ENCODE results near the gene DNAL4. TPM values are rescaled to one million over a fixed set of nuclear protein-coding genes. Genes with fewer than 3 reads are reported as not detected.

The DNAL4 gene
- total RNA-seq, 1 donor from 2014 or later = 7.6 TPM

DNA sequence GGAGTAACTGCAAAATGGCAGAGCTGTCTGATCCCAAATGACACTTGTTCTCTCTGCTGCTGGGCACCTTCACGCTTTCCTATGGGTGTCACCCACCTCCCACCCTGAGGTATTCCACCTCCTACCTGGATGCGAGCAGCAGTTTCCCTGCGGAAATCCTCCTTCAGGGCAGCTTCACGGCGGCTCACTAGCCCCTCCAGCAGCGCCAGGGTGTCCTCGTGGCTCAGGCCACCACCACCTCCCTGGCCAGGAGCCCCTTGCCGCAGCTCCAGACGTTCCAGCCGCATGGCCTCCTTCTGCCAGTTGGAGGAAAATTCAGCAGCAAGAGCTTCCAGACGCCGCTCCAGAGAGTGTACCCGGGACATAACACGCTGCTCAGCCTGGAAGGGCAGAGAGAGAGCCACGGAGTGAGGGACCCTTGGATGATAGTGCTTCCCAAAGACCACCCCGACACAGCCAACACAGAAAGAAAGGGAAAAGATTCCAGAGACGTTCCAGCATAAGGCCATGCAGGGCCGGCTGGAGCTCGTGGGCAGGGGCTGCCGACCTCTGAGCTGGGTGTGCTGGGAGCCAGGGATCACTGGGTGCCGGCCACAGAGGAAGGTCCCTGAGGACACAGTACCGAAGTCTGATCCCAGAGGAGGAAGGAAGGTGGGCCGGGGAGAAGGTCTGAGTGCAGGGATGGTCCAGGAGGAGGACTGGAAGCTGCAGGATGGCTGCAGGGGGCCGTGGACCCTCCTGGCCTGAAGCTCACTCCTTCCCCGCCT is 51.6 kb downstream of the DNAL4 start:
- intact Hi-C loops (cut with micrococcal nuclease) = no loop called here

DNA sequence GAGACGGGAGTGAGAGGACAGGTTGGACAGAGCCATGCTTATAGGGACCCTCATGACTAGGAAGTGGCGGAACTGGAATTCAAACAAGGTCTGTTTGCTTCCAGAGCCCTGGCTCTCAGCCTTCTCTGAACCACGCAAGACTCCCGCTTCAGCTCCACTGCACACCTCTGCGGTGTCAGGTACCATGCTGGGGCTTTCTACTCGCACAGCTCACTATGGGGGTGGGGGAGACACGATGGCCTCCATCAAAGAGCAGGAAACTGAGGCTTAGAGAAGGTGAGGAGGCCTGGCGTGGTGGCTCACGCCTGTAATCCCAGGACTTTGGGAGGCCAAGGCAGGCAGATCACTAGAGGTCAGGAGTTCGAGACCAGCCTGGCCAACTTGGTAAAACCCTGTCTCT is 52.4 kb downstream of the DNAL4 start:
- intact Hi-C loops (cut with micrococcal nuclease) = no loop called here

DNA sequence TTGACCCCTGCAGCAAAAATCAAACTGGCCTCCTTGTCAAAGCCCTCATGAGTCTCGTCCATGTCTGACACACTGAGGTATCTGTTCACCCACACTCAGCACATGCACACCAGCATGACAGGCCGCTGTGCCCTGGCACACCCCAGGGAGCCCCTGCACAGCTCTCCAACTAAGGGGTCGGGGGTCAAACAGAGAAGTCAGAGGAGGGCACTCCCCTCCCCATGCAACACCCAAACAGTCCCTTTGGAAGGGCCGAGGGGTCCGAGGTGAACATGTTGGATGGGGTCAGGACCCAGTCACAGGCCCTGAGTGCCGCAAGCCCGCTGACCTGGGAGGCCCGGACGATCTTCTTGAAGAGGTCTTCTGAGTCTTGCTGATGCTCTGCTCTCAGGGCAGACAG is 52.8 kb downstream of the DNAL4 start:
- intact Hi-C loops (cut with micrococcal nuclease) = no loop called here

DNA sequence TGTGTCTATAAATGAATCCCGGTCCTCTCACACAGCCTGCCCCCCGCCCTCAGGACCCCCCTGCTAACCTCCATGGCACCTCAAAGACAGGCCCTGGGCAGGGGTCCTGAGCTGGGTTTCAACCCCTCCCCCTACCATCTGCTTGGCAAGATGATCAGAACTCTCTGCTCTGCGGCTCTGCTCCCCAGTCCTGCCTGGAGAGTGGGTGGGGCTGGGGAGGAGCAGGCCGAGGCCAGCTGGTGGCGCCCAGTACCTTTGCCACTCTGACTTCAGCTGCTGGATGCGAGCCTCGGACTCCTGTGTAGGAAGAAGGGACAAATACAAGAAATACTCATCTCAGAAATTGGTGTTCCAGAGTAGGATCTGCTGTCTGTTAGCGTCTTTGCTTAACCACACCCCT is 53.2 kb downstream of the DNAL4 start:
- intact Hi-C loops (cut with micrococcal nuclease) = no loop called here

DNA sequence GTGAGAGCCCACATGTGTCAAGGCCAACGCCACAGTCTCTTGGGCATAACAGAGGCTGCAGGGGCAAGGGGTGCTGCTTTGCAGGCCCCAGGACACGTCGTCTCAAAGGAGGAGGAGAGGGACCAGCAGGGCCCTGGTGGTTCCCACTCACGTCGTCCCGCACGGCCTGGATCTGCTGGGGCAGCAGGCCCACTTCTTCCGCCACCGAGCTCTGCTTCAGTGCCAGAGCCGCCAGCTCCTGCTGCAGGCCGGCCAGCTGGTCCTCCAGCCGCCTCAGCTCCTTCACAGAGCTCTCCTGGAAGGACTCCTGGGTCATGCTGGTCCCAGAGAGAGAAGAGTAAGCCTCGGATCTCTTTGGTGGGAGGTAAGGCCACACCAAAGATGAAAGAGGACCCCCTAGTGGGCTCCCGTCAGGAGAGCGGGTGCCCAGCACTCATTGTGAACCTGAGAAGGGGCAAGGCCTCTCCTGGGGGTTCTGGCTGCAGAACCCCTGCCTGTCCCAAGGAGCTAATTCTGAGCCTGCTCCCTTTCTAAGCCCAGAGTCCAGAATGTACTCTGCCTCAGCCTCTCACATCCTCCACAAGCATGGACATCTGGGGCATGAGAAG is 53.7 kb downstream of the DNAL4 start:
- intact Hi-C loops (cut with micrococcal nuclease) = no loop called here

DNA sequence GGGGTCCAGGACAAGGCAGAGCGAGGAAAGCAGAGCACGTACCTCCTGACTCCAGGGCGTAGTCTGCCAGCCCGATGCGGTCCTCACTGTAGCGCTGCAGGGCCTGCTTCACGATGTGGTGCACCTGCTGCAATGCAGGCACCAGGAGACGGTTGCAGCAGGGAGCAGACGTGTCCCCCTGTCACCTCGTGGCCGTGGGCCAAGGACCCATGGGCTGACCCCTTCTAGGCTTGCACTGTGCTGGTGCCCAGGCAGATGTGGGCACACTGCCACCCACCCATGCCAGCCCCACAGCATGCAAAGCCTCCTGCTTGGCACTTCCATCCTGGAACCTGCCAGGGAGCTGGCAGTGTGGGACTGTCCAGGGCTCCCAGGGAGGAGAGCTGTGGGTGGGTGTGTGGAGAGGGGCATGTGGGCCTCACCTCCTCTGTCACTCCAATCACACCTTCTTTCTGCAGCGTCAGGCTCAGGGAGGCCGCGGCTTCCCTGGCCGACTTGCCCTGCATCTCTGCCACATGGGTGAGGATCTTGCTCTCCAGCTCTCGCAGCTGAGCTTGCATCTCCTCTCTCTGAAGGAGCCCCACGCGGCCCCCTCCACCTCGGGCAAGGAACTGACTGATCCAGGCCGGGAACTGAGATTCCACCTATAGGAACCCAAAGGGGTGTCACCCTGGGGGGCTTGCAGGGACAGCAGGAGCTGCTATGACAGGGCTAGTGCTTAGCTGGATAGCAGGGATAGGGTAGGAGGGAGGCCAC is 54.5 kb downstream of the DNAL4 start:
- intact Hi-C loops (cut with micrococcal nuclease) = no loop called here

DNA sequence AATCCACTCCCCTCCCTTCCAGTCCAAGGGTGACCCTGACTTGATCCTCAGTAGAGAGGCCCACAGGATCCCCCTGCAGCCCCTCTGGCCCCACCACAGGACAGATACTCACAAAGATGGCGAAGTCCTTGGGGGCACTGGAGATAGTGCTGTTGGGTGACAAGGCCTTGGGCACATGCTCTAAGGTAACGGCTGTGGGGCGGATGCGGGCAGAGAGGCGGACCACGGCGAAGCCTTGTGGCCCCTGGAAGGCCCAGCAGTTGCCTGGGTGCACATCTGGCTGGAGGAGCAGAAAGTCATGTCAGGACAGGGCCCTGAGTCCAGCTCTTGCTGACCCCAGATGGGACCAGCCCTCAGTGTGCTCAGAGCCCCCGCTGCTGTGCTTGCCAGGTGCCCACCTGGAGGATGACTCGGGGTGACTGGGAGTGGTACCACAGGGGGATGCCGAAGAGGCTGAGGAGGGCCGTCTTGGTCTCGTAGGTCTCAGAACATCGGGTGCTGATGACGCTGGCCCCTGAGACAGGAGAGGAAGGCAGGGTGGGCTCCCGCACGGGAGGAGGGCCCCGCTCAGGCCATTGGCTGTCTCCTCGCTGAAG is 55.4 kb downstream of the DNAL4 start:
- intact Hi-C loops (cut with micrococcal nuclease) = no loop called here

DNA sequence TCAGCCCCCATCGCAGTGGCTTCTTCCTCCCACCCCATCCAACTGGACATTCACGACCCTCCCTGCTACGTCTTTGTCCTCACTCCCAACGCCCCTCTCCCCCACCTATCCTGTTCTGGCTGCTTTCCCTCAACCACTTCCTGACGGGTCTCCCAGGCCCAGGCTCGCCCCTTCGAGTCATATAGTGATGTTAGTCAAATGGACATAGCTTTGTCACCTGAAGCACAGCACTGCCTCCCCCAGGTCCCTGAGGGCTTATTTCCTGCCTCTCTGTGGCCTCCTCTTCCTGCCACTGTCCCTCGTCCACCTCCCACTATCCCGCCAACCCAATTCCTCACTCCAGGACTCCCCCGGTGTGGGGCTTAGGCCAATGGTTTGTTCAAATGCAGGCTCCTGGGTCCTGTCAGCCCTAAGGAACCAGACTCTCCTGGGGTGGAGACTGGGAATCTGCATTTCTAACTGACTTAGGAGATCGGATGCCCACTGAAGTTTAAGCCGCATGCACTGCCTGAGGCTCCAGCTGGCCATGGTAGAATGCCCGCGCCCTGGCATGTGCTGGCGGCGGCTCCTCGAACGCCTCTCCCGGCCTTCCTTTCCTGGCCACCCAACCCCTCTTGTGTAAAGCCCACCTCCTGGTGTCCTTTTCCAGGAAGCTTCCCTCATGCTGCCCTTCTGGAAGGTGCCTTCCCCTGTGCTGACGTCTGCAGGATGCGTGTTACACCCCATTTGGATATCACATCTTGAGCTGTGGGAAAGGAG is 56.5 kb downstream of the DNAL4 start:
- intact Hi-C loops (cut with micrococcal nuclease) = no loop called here

DNA sequence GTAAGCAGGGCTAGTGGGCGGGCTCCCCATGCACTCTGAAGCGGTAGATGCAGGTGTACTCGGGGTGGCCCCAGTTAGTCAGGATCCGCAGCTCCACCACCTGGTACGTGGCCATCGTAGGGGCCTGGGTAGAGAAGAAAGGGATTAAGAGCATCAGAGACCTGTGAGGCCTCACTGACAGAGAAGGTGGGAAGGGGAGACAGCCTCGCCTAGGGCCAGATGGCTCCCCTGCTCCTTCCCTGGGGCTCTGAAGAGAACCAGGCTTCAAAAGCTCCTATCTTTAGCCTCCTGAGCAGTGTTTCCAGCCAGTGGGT is 57.7 kb downstream of the DNAL4 start:
- intact Hi-C loops (cut with micrococcal nuclease) = no loop called here

DNA sequence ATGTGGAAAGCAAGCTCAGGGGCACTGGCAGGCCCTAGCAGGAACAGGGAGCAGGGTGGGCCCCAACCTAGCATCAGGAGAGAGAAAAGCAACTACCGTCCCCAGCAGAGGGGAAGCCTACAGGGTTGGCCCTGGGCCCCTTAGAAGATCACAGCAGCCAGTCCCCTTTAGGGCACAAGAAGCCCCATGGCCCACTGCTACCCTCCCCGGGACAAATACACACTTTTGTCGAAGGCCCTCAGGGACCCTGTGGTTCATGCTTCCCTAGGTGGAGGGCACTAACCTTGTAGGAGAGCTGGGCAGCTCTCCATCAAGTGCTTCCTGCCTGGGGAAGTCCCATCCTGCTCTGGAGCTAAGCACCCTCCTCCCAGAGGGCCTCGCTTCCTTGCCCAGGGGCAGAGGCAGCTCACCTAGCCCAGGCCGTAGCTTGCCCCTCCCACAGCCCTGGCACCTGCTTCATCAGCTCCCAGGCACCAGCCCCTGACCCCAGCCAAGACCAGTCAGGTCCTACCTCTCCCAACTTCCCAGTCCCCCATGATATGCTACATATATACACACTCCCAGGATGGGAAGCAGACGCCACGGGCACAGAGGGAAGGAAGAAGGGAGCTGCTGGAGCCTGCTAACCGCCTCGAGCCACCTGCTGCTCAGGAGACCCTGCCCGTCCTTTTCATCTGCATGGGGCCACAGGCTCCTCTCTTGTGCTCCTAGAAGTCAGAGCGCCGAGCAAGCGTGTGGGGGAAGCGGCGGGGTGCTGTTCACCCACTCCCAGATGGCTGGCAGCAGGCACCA is 58.3 kb downstream of the DNAL4 start:
- intact Hi-C loops (cut with micrococcal nuclease) = loop anchor here (2.0 kb wide), 1 partner anchor 15 kb away; no protein-coding TSS in a partner anchor

DNA sequence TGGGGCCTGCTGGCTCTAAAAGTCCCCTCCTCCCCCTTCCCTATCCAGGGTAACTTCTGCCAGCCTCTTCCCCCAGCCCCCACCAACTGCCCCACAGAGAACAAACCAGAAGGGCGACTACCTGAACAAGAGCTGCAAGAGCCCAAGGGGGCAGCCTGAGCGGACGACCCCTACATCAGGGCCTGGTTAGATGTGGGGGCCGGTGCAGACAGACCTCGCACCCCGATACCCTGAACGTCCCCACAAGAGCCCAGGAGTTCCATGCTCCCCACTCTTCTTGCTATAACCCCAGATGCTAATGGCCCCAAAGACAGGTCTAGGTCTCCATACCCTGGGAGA is 58.8 kb downstream of the DNAL4 start:
- intact Hi-C loops (cut with micrococcal nuclease) = loop anchor here (2.0 kb wide), 1 partner anchor 16 kb away; no protein-coding TSS in a partner anchor

DNA sequence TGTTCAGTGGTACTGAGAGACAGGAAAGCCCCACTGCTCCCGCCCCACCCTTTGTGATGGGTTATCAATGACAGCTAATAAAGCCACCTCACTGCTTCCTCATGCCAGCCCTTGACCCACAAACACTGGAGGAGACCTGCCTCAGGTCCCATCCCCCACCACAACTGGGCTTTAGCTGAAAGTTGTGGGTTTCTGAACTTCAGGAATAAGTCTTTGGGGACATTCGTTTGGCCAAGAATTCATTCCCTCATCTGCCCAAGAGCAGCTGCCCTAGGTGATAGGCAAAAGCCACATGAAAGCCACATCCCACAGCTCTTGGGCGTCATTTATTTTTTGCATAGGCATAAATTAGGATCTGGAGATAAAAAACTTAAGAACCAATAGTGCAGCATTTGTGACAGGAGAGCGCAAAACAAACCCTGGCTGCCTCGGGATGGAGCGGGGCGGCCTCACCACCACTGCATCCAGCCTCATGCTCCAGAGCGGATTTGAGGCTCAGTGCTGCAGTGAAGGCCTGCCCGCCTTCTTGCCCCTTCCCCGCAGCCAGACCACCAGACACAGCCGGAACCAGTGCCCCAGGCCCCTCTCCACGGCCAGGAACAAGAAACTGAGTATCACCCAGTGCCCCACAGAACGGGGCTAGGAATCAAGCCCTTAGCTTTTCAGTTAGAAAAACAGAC is 59.4 kb downstream of the DNAL4 start:
- intact Hi-C loops (cut with micrococcal nuclease) = loop anchor here (2.0 kb wide), 1 partner anchor 16 kb away; no protein-coding TSS in a partner anchor

DNA sequence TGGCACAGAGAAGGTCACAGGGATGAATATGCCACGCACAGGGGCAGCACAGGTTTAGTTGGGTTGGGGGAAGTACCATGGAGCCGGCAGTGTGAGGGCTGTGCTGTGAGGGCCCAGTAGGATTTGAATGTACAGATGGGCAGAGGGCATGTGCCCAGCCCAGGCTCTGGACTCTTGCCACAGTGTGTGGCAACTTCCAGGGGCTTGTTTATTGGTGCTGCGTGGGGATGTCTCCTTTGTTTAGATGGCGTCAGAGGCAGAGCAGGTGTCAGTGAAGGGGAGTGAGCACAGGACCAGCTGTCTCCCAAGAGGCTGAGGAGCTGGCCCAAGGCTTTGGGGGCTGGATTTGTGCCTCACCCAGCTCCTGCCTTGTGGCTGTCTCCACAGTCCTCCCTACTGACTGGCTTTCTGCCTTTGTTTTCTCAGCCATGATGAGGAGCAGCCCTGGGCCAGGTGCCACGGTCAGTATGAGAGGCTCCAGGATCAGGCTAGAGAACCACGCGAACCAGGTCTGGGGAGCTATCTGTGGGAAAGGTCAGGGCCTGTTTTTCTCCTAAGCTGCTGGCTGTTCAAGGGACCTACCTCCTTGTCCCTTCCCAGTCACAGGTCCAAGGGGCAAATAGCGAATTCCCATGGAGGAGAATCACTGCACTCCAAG is 60.1 kb downstream of the DNAL4 start:
- intact Hi-C loops (cut with micrococcal nuclease) = loop anchor here (2.0 kb wide), 1 partner anchor 17 kb away; no protein-coding TSS in a partner anchor

DNA sequence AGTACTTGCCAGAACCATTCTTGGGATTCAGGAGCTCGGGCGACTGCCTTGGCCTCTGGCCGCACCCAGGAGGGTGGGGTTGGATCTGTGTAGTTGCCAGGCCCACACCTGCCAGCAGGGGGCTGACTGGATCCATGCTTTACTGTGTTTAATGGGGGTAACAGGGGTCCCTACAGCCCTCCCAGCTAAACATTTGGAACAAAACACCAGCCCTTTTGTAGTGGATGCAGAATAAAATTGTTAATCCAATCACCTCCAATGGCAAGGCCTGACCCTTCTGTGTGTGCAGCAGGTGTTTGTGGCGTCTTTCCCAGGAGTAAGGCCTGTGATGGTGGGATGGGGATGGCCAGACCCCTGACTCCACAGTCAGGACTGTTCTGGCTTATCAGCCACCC is 60.6 kb downstream of the DNAL4 start:
- intact Hi-C loops (cut with micrococcal nuclease) = no loop called here

DNA sequence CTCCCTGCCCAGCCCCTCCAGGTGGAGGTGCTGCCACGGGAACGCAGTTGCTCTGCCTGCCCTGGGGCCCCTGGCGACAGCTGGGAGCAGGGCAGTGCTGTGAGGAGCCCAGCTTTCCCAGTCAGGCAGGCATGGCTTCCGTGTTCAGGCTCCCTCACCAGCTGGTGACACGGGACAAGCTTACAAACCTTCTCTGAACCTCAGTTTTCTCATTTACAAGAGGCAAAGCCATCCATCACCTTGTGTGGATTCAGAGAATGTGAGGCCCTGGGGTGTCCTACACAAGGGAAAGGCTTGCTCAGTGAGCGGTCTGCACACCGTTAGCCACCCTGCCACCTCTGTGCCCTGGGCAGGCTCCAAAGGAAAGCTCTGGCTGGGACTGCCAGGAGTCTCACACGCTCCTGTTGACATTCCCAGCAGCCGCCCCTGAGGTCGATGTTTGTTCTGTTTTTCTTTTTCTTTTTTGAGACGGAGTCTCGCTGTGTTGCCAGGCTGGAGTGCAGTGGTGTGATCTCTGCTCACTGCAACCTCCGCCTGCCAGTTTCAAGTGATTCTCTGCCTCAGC is 61.6 kb downstream of the DNAL4 start:
- intact Hi-C loops (cut with micrococcal nuclease) = no loop called here

DNA sequence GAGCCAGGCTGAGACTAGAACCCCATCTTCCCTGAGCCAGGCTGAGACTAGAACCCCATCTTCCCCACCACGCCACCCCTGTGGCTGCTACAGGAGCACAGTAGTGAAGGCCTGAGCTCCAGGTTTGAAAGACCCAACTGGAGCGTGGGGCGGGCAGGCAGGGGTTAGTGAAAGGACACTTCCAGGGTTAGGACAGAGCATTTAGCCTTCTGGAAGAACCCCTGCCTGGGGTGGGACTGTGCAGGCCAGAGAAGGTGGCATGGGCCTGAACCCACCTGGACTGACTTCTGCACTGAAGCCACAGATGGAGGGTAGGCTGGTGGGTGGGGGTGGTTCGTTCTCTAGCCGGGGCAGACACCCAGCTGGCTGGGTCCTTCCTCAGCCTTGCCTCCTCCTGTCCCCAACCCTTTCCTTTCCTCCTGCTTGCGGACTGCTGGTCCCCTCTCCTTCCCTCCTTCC is 62.2 kb downstream of the DNAL4 start:
- intact Hi-C loops (cut with micrococcal nuclease) = no loop called here

DNA sequence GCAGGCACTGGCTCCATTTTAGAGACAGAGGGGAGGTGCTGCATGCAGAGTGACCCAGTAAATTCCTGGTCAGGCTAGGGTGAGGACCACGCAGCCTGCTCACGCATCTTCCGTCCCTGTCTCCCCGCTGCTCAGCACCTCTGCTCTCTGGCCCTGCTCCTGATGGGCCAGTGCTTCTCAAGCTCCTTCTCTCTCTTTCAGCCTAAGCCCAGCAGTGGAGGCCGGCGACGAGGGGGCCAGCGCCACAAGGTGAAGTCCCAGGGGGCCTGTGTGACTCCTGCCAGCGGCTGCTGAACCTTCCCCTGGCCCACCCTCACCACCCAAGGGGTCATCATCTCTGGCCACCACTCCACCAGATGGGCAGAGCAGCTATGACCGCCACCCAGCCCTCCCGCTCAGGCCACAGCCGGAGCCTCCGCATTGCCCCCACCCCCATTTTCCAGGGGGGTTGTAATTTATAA is 63.5 kb downstream of the DNAL4 start:
- intact Hi-C loops (cut with micrococcal nuclease) = no loop called here

DNA sequence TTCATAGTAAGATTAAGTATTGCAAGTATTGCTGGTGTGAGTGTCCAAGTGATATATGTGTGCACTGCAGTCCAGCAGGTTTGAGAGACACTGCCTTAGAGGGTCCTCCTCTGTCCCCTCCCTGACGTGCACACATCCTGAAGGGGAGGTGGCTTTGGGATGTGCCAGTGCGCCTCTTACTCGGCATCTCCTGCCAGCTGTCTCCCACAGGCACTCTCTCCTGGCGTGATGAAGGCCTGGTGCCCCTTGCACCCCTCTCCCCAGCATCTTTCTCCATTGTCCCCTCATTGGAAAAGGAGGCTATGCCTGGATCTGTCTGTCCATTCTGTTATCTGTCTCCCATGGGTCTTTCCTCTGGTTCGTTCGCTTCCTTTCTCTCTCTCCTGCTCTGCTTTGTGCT is 64.0 kb downstream of the DNAL4 start:
- intact Hi-C loops (cut with micrococcal nuclease) = no loop called here
